Testis (tissue), 2 donors: Measurements from ENCODE around the gene GUCY1A2.

ENCODE experiments used
- POLR2A ChIP-seq: fragments of 450-650 bp; IDR thresholded peaks from one replicate; pipeline ENCODE4 v1.6.1; 2017; ENCODE audit warnings: antibody characterized with exemption, mild to moderate bottlenecking, moderate library complexity
- TF ChIP-seq, protein P1 (sequence below), 3 experiments: fragments of 450-650 bp in 2 of 3; fragments of 200-600 bp in 1 of 3; sonication (generic) in 1 of 3; IDR thresholded peaks; one replicate each; pipeline ENCODE4 v1.5.1; 2016 to 2019; ENCODE audit warnings: antibody characterized with exemption in 3 of 3, mild to moderate bottlenecking in 2 of 3, moderate library complexity in 1 of 3

DNA sequence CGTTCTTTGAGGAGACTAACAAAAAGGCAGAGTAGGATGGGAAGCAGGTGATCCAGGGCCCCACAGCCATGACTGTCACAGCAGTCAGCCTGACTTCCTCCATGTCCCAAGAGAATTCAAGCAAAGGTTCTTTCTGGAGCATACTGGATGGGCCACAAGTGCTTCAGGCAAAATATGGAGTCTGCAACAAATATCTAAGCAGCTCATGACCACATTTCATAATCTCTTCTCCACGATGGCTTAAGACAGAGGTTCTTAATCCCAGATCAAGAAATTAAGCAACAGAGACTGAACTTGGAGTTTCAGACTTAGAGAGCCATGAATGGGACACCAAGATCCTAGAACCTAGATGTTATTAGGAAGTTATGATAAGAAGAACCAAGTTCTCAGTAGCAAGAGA is 31.6 kb downstream of the GUCY1A2 start:
- TF ChIP-seq, protein P1, sequence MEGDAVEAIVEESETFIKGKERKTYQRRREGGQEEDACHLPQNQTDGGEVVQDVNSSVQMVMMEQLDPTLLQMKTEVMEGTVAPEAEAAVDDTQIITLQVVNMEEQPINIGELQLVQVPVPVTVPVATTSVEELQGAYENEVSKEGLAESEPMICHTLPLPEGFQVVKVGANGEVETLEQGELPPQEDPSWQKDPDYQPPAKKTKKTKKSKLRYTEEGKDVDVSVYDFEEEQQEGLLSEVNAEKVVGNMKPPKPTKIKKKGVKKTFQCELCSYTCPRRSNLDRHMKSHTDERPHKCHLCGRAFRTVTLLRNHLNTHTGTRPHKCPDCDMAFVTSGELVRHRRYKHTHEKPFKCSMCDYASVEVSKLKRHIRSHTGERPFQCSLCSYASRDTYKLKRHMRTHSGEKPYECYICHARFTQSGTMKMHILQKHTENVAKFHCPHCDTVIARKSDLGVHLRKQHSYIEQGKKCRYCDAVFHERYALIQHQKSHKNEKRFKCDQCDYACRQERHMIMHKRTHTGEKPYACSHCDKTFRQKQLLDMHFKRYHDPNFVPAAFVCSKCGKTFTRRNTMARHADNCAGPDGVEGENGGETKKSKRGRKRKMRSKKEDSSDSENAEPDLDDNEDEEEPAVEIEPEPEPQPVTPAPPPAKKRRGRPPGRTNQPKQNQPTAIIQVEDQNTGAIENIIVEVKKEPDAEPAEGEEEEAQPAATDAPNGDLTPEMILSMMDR (IDR thresholded peaks at IDR 0.05) = no peak
- TF ChIP-seq POLR2A = no peak
